Measurements from ENCODE around the gene KLC3.

The KLC3 gene

GRCh38 chr19:45355402-45355801 is 14.9 kb downstream of the KLC3 start:
- Histone ChIP-seq H3K27ac (ENCODE audit: low read depth, low read length) (no peak overlapping the region), H3K9me3 (ENCODE audit: control insufficient read depth, insufficient read depth, low read length) (no peaks in the 10 kb centered on the region), H3F3A (ENCODE audit: control insufficient read depth, insufficient read depth) (no peaks in the 10 kb centered on the region), H3K27me3 (ENCODE audit: control insufficient read depth, low read length) (no peaks in the 10 kb centered on the region), H3K4me1 (ENCODE audit: control insufficient read depth, low read length) (no peaks in the 10 kb centered on the region), H3K9me2 (replicated peaks; ENCODE audit: control insufficient read depth, low read length) (no peaks in the 10 kb centered on the region), H3K79me2 (ENCODE audit: control insufficient read depth, low read length) (no peaks in the 10 kb centered on the region), H3K36me3 (ENCODE audit: control insufficient read depth, low read length) (peaks cover 23% of the 10 kb centered on the region), H4K20me1 (ENCODE audit: control insufficient read depth, insufficient read depth, low read depth, low read length) (no peaks in the 10 kb centered on the region), H3K4me2 (ENCODE audit: low read length) (no peak overlapping the region), H3K4me3 (ENCODE audit: low read length) (no peak overlapping the region)
- TF ChIP-seq CTCF (IDR thresholded peaks at IDR 0.05; ENCODE audit: low read depth, low read length, poor library complexity, severe bottlenecking), result no peak
- TF ChIP-seq EZH2phosphoT487 (IDR thresholded peaks at IDR 0.05; ENCODE audit: borderline replicate concordance, low read length), result no peak

- Histone ChIP-seq H3F3A (ENCODE audit: control insufficient read depth, insufficient read depth) (no peaks in the 10 kb centered on the region), H4K20me1 (ENCODE audit: control insufficient read depth, insufficient read depth, low read depth, low read length) (no peaks in the 10 kb centered on the region), H3K36me3 (ENCODE audit: control insufficient read depth, low read length) (peaks cover 22% of the 10 kb centered on the region), H3K9me3 (ENCODE audit: control insufficient read depth, insufficient read depth, low read length) (no peaks in the 10 kb centered on the region), H3K27me3 (ENCODE audit: control insufficient read depth, low read length) (no peaks in the 10 kb centered on the region), H3K79me2 (ENCODE audit: control insufficient read depth, low read length) (no peaks in the 10 kb centered on the region), H3K4me3 (ENCODE audit: low read length) (no peak overlapping the region), H3K4me1 (ENCODE audit: control insufficient read depth, low read length) (no peaks in the 10 kb centered on the region), H3K9me2 (replicated peaks; ENCODE audit: control insufficient read depth, low read length) (no peaks in the 10 kb centered on the region), H3K27ac (ENCODE audit: low read depth, low read length) (no peak overlapping the region), H3K4me2 (ENCODE audit: low read length) (no peak overlapping the region)
- no peak for TF ChIP-seq EZH2phosphoT487 (IDR thresholded peaks at IDR 0.05; ENCODE audit: borderline replicate concordance, low read length)
- TF ChIP-seq CTCF (IDR thresholded peaks at IDR 0.05; ENCODE audit: low read depth, low read length, poor library complexity, severe bottlenecking), result no peak
Measured at GRCh38 chr19:45355910-45356309, 15.4 kb downstream of the KLC3 start.

- no peaks in the 10 kb centered on the region for H3K4me1 ChIP-seq (ENCODE audit: control insufficient read depth, low read length)
- TF ChIP-seq CTCF (IDR thresholded peaks at IDR 0.05; ENCODE audit: low read depth, low read length, poor library complexity, severe bottlenecking), result no peak
- TF ChIP-seq EZH2phosphoT487 (IDR thresholded peaks at IDR 0.05; ENCODE audit: borderline replicate concordance, low read length), result no peak
- no peaks in the 10 kb centered on the region for H3K9me3 ChIP-seq (ENCODE audit: control insufficient read depth, insufficient read depth, low read length)
- H3K4me2 ChIP-seq (ENCODE audit: low read length), result no peak overlapping the region
- no peaks in the 10 kb centered on the region for H4K20me1 ChIP-seq (ENCODE audit: control insufficient read depth, insufficient read depth, low read depth, low read length)
- no peaks in the 10 kb centered on the region for H3K9me2 ChIP-seq (replicated peaks; ENCODE audit: control insufficient read depth, low read length)
- H3K4me3 ChIP-seq (ENCODE audit: low read length), result no peak overlapping the region
- H3F3A ChIP-seq (ENCODE audit: control insufficient read depth, insufficient read depth), result no peaks in the 10 kb centered on the region
- no peak overlapping the region for H3K27ac ChIP-seq (ENCODE audit: low read depth, low read length)
- no peaks in the 10 kb centered on the region for H3K27me3 ChIP-seq (ENCODE audit: control insufficient read depth, low read length)
- no peaks in the 10 kb centered on the region for H3K79me2 ChIP-seq (ENCODE audit: control insufficient read depth, low read length)
- peaks cover 20% of the 10 kb centered on the region for H3K36me3 ChIP-seq (ENCODE audit: control insufficient read depth, low read length)
Measured at GRCh38 chr19:45356760-45357444, 16.4 kb downstream of the KLC3 start.
